Measurements from ENCODE around the gene PARP6.

PARP6 gene

GRCh38 chr15:72205273-72205672 is 67.1 kb downstream of the PARP6 start:
- in situ Hi-C loops (cut with MboI; ENCODE audit: low pct_unique_long_range_greater_than_20kb, low sequenced_read_pairs) = no loop called here
- DNase-seq = no peak

- in situ Hi-C loops (cut with MboI; ENCODE audit: low pct_unique_long_range_greater_than_20kb, low sequenced_read_pairs) = no loop called here
- DNase-seq = no peak
Measured at GRCh38 chr15:72203507-72203837, 68.9 kb downstream of the PARP6 start.

- no peak for DNase-seq
- in situ Hi-C loops (cut with MboI; ENCODE audit: low pct_unique_long_range_greater_than_20kb, low sequenced_read_pairs) = no loop called here
Measured at GRCh38 chr15:72202801-72203506, 69.4 kb downstream of the PARP6 start.

- in situ Hi-C loops (cut with MboI; ENCODE audit: low pct_unique_long_range_greater_than_20kb, low sequenced_read_pairs) = no loop called here
- DNase-seq = no peak
Measured at GRCh38 chr15:72202302-72202701, 70.1 kb downstream of the PARP6 start.

- no peak for DNase-seq
- in situ Hi-C loops (cut with MboI; ENCODE audit: low pct_unique_long_range_greater_than_20kb, low sequenced_read_pairs) = no loop called here
Measured at GRCh38 chr15:72201391-72201921, 70.9 kb downstream of the PARP6 start.

GRCh38 chr15:72200395-72201237 is 71.7 kb downstream of the PARP6 start:
- no peak for DNase-seq
- in situ Hi-C loops (cut with MboI; ENCODE audit: low pct_unique_long_range_greater_than_20kb, low sequenced_read_pairs) = no loop called here

GRCh38 chr15:72199721-72200212 is 72.6 kb downstream of the PARP6 start:
- DNase-seq = peak; percentile 91
- in situ Hi-C loops (cut with MboI; ENCODE audit: low pct_unique_long_range_greater_than_20kb, low sequenced_read_pairs) = no loop called here

GRCh38 chr15:72199205-72199515 is 73.2 kb downstream of the PARP6 start:
- no peak for DNase-seq
- in situ Hi-C loops (cut with MboI; ENCODE audit: low pct_unique_long_range_greater_than_20kb, low sequenced_read_pairs) = no loop called here

- in situ Hi-C loops (cut with MboI; ENCODE audit: low pct_unique_long_range_greater_than_20kb, low sequenced_read_pairs) = no loop called here
- DNase-seq = no peak
Measured at GRCh38 chr15:72198356-72199204, 73.8 kb downstream of the PARP6 start.

- DNase-seq = no peak
- in situ Hi-C loops (cut with MboI; ENCODE audit: low pct_unique_long_range_greater_than_20kb, low sequenced_read_pairs) = no loop called here
Measured at GRCh38 chr15:72197460-72198355, 74.6 kb downstream of the PARP6 start, which contains the start of gene GRAMD2A. Gene GRAMD2A (minus strand): TSS chr15:72197787.

GRCh38 chr15:72197041-72197459 is 75.3 kb downstream of the PARP6 start:
- in situ Hi-C loops (cut with MboI; ENCODE audit: low pct_unique_long_range_greater_than_20kb, low sequenced_read_pairs) = no loop called here

GRCh38 chr15:72196409-72197040 is 75.8 kb downstream of the PARP6 start:
- no peak for DNase-seq
- in situ Hi-C loops (cut with MboI; ENCODE audit: low pct_unique_long_range_greater_than_20kb, low sequenced_read_pairs) = no loop called here

More at GRCh38 chr15:72197041-72197459, 75.3 kb downstream of the PARP6 start:
- no peak for DNase-seq

GRCh38 chr15:72195101-72195511 is 77.2 kb downstream of the PARP6 start:
- in situ Hi-C loops (cut with MboI; ENCODE audit: low pct_unique_long_range_greater_than_20kb, low sequenced_read_pairs) = no loop called here

GRCh38 chr15:72193836-72194396 is 78.4 kb downstream of the PARP6 start:
- DNase-seq = no peak
- in situ Hi-C loops (cut with MboI; ENCODE audit: low pct_unique_long_range_greater_than_20kb, low sequenced_read_pairs) = no loop called here

More at GRCh38 chr15:72195101-72195511, 77.2 kb downstream of the PARP6 start:
- DNase-seq = peak; percentile 98

GRCh38 chr15:72192416-72192815 is 79.9 kb downstream of the PARP6 start:
- in situ Hi-C loops (cut with MboI; ENCODE audit: low pct_unique_long_range_greater_than_20kb, low sequenced_read_pairs) = no loop called here
- no peak for DNase-seq
